GM18508 (cell line): ENCODE measurements around the gene TPRA1.
"Not testable (repeated sequence)": the region's sequence is repeated elsewhere in the genome, so short reads cannot be mapped to it uniquely, and the experiment has no call there.

ENCODE experiments used
- ATAC-seq: cut with Tn5 transposase; IDR thresholded peaks from one replicate; pipeline ENCODE4 v1.9.1; 2021; ENCODE audit warnings: moderate number of reproducible peaks; ENCODE audit not compliant: insufficient read depth, unreplicated experiment

The TPRA1 gene

GRCh38 chr3:127618891-127619290, 28.4 kb upstream of the TPRA1 start:
- no peak for ATAC-seq

- no peak for ATAC-seq
Observed at GRCh38 chr3:127616836-127617605, 26.5 kb upstream of the TPRA1 start.

GRCh38 chr3:127615631-127616305, 25.2 kb upstream of the TPRA1 start:
- no peak for ATAC-seq

- ATAC-seq: no peak
Observed at GRCh38 chr3:127614928-127615589, 24.5 kb upstream of the TPRA1 start.

GRCh38 chr3:127613406-127613805, 22.9 kb upstream of the TPRA1 start:
- ATAC-seq: no peak

- ATAC-seq: no peak
Observed at GRCh38 chr3:127612966-127613365, 22.4 kb upstream of the TPRA1 start.

- ATAC-seq: no peak
Observed at GRCh38 chr3:127611251-127611650, 20.7 kb upstream of the TPRA1 start.

- ATAC-seq: no peak
Observed at GRCh38 chr3:127610105-127610504, 19.6 kb upstream of the TPRA1 start.

GRCh38 chr3:127608362-127608718, 17.8 kb upstream of the TPRA1 start:
- ATAC-seq: no peak

GRCh38 chr3:127607675-127608361, 17.3 kb upstream of the TPRA1 start:
- ATAC-seq: no peak

GRCh38 chr3:127606981-127607595, 16.6 kb upstream of the TPRA1 start:
- ATAC-seq: no peak

GRCh38 chr3:127606086-127606805, 15.7 kb upstream of the TPRA1 start:
- ATAC-seq: no peak

- ATAC-seq: not testable (repeated sequence)
Observed at GRCh38 chr3:127605547-127605946, 15.0 kb upstream of the TPRA1 start.

GRCh38 chr3:127604546-127605165, 14.1 kb upstream of the TPRA1 start:
- ATAC-seq: no peak

- no peak for ATAC-seq
Observed at GRCh38 chr3:127604035-127604434, 13.5 kb upstream of the TPRA1 start.

- no peak for ATAC-seq
Observed at GRCh38 chr3:127600749-127601456, 10.4 kb upstream of the TPRA1 start.

GRCh38 chr3:127598841-127599570, 8.5 kb upstream of the TPRA1 start:
- ATAC-seq: no peak
